HEK293 (cell line): ENCODE measurements around the gene ARAP3.

Experiments used
- CTCF ChIA-PET: fragments of 350-600 bp; formaldehyde crosslinking; extraction: SDS; loops from one replicate; lab custom pipeline; 2021; ENCODE audit warnings: antibody characterized with exemption; lab: Yijun Ruan, JAX
- POLR2A ChIA-PET: fragments of 300-600 bp; formaldehyde crosslinking; extraction: SDS; loops from one replicate; lab custom pipeline; 2020; ENCODE audit warnings: antibody characterized with exemption, inconsistent platforms; lab: Yijun Ruan, JAX
- H3K27ac ChIP-seq: fragments of 200-500 bp; sonication (Bioruptor generic); 2 replicates; pipeline ENCODE4 v1.5.1; 2014; ENCODE audit warnings: low read depth, low read length, control low read depth, inconsistent platforms; ENCODE audit errors: extremely low read depth
- H3K36me3 ChIP-seq, 2 experiments: fragments of 200-500 bp in 1 of 2; sonication (Bioruptor generic) in 1 of 2; 1 replicate in 1 of 2; 2 replicates in 1 of 2; pipeline ENCODE4 v1.5.1; 2014 to 2017; ENCODE audit warnings: inconsistent platforms in 2 of 2, low read length in 2 of 2; ENCODE audit not compliant: control insufficient read depth in 2 of 2, insufficient read depth in 1 of 2
- H3K4me1 ChIP-seq: fragments of 200-500 bp; sonication (Bioruptor generic); 2 replicates; pipeline ENCODE4 v1.5.1; 2014; ENCODE audit warnings: mild to moderate bottlenecking, low read length, inconsistent platforms; ENCODE audit not compliant: control insufficient read depth, insufficient read depth
- H3K4me3 ChIP-seq: 2 replicates; pipeline ENCODE4 v1.5.1; 2011; ENCODE audit warnings: low read depth, mild to moderate bottlenecking, control low read depth, low read length, moderate library complexity
- H3K9me3 ChIP-seq: fragments of 200-500 bp; sonication (Bioruptor generic); 2 replicates; pipeline ENCODE4 v1.5.1; 2014; ENCODE audit warnings: low read depth, low read length, inconsistent platforms; ENCODE audit not compliant: control insufficient read depth, insufficient read depth
- ATF2 ChIP-seq: fragments of 450-650 bp; formaldehyde crosslinking; IDR thresholded peaks from 2 replicates; pipeline ENCODE4 v1.5.1; 2016; ENCODE audit warnings: missing biosample characterization, missing genetic modification characterization, low read depth
- IKZF3 ChIP-seq: fragments of 450-650 bp; IDR thresholded peaks from 2 replicates; pipeline ENCODE4 v1.5.0; 2018; ENCODE audit warnings: missing biosample characterization, mild to moderate bottlenecking, missing genetic modification characterization, moderate library complexity
- KLF1 ChIP-seq: fragments of 450-650 bp; formaldehyde crosslinking; IDR thresholded peaks from 2 replicates; pipeline ENCODE4 v1.5.1; 2016; ENCODE audit warnings: missing biosample characterization, missing genetic modification characterization
- KLF7 ChIP-seq: fragments of 450-650 bp; formaldehyde crosslinking; IDR thresholded peaks from 2 replicates; pipeline ENCODE4 v1.5.1; 2016; ENCODE audit warnings: missing biosample characterization, missing genetic modification characterization, borderline replicate concordance
- PRDM10 ChIP-seq: fragments of 450-650 bp; formaldehyde crosslinking; IDR thresholded peaks from 2 replicates; pipeline ENCODE4 v1.5.1; 2016; ENCODE audit warnings: missing biosample characterization, missing genetic modification characterization
- YY1 ChIP-seq: fragments of 450-650 bp; formaldehyde crosslinking; IDR thresholded peaks from 2 replicates; pipeline ENCODE4 v1.5.1; 2018; ENCODE audit warnings: missing biosample characterization, missing genetic modification characterization
- ZBTB20 ChIP-seq: fragments of 450-650 bp; formaldehyde crosslinking; IDR thresholded peaks from 2 replicates; pipeline ENCODE4 v1.5.1; 2016; ENCODE audit warnings: missing biosample characterization, missing genetic modification characterization
- ZBTB48 ChIP-seq: fragments of 450-650 bp; formaldehyde crosslinking; IDR thresholded peaks from 2 replicates; pipeline ENCODE4 v1.5.1; 2016; ENCODE audit warnings: missing biosample characterization, missing genetic modification characterization
- ZBTB8A ChIP-seq: fragments of 450-650 bp; formaldehyde crosslinking; IDR thresholded peaks from 2 replicates; pipeline ENCODE4 v1.5.1; 2016; ENCODE audit warnings: missing biosample characterization, missing genetic modification characterization
- ZFP41 ChIP-seq: fragments of 450-650 bp; formaldehyde crosslinking; IDR thresholded peaks from 2 replicates; pipeline ENCODE4 v1.5.1; 2016; ENCODE audit warnings: missing biosample characterization, missing genetic modification characterization, borderline replicate concordance
- ZNF112 ChIP-seq: fragments of 450-650 bp; formaldehyde crosslinking; IDR thresholded peaks from 2 replicates; pipeline ENCODE4 v1.5.0; 2017; ENCODE audit warnings: missing biosample characterization, missing genetic modification characterization
- ZNF132 ChIP-seq: fragments of 450-650 bp; formaldehyde crosslinking; IDR thresholded peaks from 2 replicates; pipeline ENCODE4 v1.5.1; 2017; ENCODE audit warnings: missing biosample characterization, missing genetic modification characterization, borderline replicate concordance
- ZNF140 ChIP-seq: fragments of 450-650 bp; formaldehyde crosslinking; IDR thresholded peaks from 2 replicates; pipeline ENCODE4 v1.5.1; 2016; ENCODE audit warnings: missing biosample characterization, missing genetic modification characterization
- ZNF148 ChIP-seq: fragments of 450-650 bp; formaldehyde crosslinking; IDR thresholded peaks from 2 replicates; pipeline ENCODE4 v1.5.0; 2017; ENCODE audit warnings: missing biosample characterization, missing genetic modification characterization, borderline replicate concordance
- ZNF335 ChIP-seq: fragments of 450-650 bp; formaldehyde crosslinking; conservative IDR thresholded peaks from 2 replicates; pipeline ENCODE4 v1.5.1; 2016; ENCODE audit warnings: missing biosample characterization, missing genetic modification characterization
- ZNF394 ChIP-seq: fragments of 450-650 bp; formaldehyde crosslinking; IDR thresholded peaks from 2 replicates; pipeline ENCODE4 v1.5.1; 2016; ENCODE audit warnings: missing biosample characterization, missing genetic modification characterization, mild to moderate bottlenecking, moderate library complexity, borderline replicate concordance
- ZNF658 ChIP-seq: fragments of 450-650 bp; formaldehyde crosslinking; IDR thresholded peaks from 2 replicates; pipeline ENCODE4; 2016; ENCODE audit warnings: missing biosample characterization, missing genetic modification characterization
- ZSCAN23 ChIP-seq: fragments of 450-650 bp; formaldehyde crosslinking; IDR thresholded peaks from 2 replicates; pipeline ENCODE4 v1.5.1; 2016; ENCODE audit warnings: missing biosample characterization, missing genetic modification characterization
- ZSCAN4 ChIP-seq: fragments of 450-650 bp; formaldehyde crosslinking; IDR thresholded peaks from 2 replicates; pipeline ENCODE4 v1.5.1; 2017; ENCODE audit warnings: missing biosample characterization, missing genetic modification characterization

ARAP3 gene

GRCh38 chr5:141695627-141696215 lies 13.7 kb upstream of the ARAP3 start:
- Histone ChIP-seq H3K4me1 (no peaks in the 10 kb centered on the region), H3K4me3 (no peak overlapping the region), H3K36me3 (no peaks in the 10 kb centered on the region), H3K27ac (no peak overlapping the region), H3K9me3 (no peaks in the 10 kb centered on the region)
- TF ChIP-seq ZNF658 (tag by site-specific recombination), result no peak
- peak; percentile 49; the same call in 1 of the 2 replicates for TF ChIP-seq PRDM10
- peak; percentile 33; the same call in 1 of the 2 replicates for TF ChIP-seq ZNF335 (tag by site-specific recombination)
- POLR2A ChIA-PET, result no interaction called here
- CTCF ChIA-PET, result interaction anchor here (1.2 to 7.8 kb wide), 5 partner anchors 31 to 273 kb away, joined by 3 to 158 read pairs (median 16); partner anchors contain the start of genes PCDH1, PCDH12 and RNF14

GRCh38 chr5:141694479-141694878 lies 12.4 kb upstream of the ARAP3 start:
- CTCF ChIA-PET, result interaction anchor here (0.6 to 7.8 kb wide), 10 partner anchors 11 to 449 kb away, joined by 3 to 158 read pairs (median 10); partner anchors contain the start of genes ARAP3, PCDH1, PCDH12 and RNF14
- Histone ChIP-seq H3K4me1 (no peaks in the 10 kb centered on the region), H3K9me3 (no peaks in the 10 kb centered on the region), H3K27ac (no peak overlapping the region), H3K36me3 (no peaks in the 10 kb centered on the region), H3K4me3 (no peak overlapping the region)
- TF ChIP-seq ZBTB8A (tag by site-specific recombination), result no peak
- TF ChIP-seq YY1, result no peak
- no peak for TF ChIP-seq ZSCAN4 (tag by site-specific recombination)
- TF ChIP-seq ZNF148 (tag by site-specific recombination), result no peak
- TF ChIP-seq ZNF132, result no peak
- no peak for TF ChIP-seq ZNF140 (tag by site-specific recombination)
- no peak for TF ChIP-seq ZBTB48 (tag by site-specific recombination)
- no peak for TF ChIP-seq ZNF112 (tag by site-specific recombination)
- no peak for TF ChIP-seq ZBTB20 (tag by site-specific recombination)
- no peak for TF ChIP-seq ZSCAN23 (tag by site-specific recombination)
- no peak for TF ChIP-seq ATF2 (tag by site-specific recombination)
- no peak for TF ChIP-seq IKZF3
- no peak for TF ChIP-seq KLF1 (tag by site-specific recombination)
- TF ChIP-seq ZFP41, result no peak
- no peak for TF ChIP-seq ZNF394 (tag by site-specific recombination)
- TF ChIP-seq KLF7 (tag by site-specific recombination), result no peak
- POLR2A ChIA-PET, result no interaction called here
